Activated CD4-positive, alpha-beta memory T cell treated with anti-CD3 and anti-CD28 coated beads for 36 hours (primary cell): ENCODE measurements around the gene NFIX. TPM values are rescaled to one million over a fixed set of nuclear protein-coding genes. Genes with fewer than 3 reads are reported as not detected.

ENCODE experiments used
- CTCF ChIA-PET: fragments of 350-600 bp; sonication (Branson Sonifier 250); formaldehyde crosslinking; loops from one replicate; lab custom pipeline; 2021; ENCODE audit warnings: antibody characterized with exemption, inconsistent platforms; lab: Charles Lee
- POLR2A ChIA-PET: fragments of 350-600 bp; sonication (Branson Sonifier 250); formaldehyde crosslinking; loops from one replicate; lab custom pipeline; 2021; ENCODE audit warnings: antibody characterized with exemption; lab: Charles Lee
- DNase-seq: peaks from one replicate; pipeline ENCODE4 v3.0.0-alpha.2; 2020
- H3K27ac Mint-ChIP-seq: one replicate; pipeline ENCODE4 v1.8.0; 2021; ENCODE audit warnings: mixed read lengths
- H3K27me3 Mint-ChIP-seq: one replicate; pipeline ENCODE4 v1.8.0; 2021; ENCODE audit warnings: mixed read lengths
- H3K36me3 Mint-ChIP-seq: one replicate; pipeline ENCODE4 v1.8.0; 2021; ENCODE audit warnings: mixed read lengths
- H3K4me1 Mint-ChIP-seq: one replicate; pipeline ENCODE4 v1.8.0; 2021; ENCODE audit warnings: low read depth, mixed read lengths
- H3K4me3 Mint-ChIP-seq: one replicate; pipeline ENCODE4 v1.8.0; 2021; ENCODE audit warnings: mild to moderate bottlenecking, mixed read lengths
- H3K9me3 Mint-ChIP-seq: one replicate; pipeline ENCODE4 v1.8.0; 2021; ENCODE audit warnings: mixed read lengths
- intact Hi-C: fragments of 100-400 bp; cut with micrococcal nuclease; formaldehyde crosslinking; loops from one replicate; pipeline ENCODE4 v1.15.1; 2023
- total RNA-seq, 2 experiments: library from RNA; stranded (reverse); gene quantifications; one replicate each; pipeline ENCODE4 v1.2.3, GENCODE V29; 2021

NFIX gene
- total RNA-seq, 2 experiments from 2014 or later: 1.6 to 2.0 TPM

- CTCF ChIA-PET: interaction anchor here (0.6 to 10.0 kb wide), 33 partner anchors 8 to 632 kb away, joined by 3 to 268 read pairs (median 7); partner anchors contain the start of gene DAND5
- intact Hi-C loops: loop anchor here (2.0 kb wide), 1 partner anchor 32 kb away; no protein-coding TSS in a partner anchor
- DNase-seq: no peak
- no peaks in the 10 kb centered on the region for H3K9me3 Mint-ChIP-seq
- peaks cover 8% of the 10 kb centered on the region for H3K4me1 Mint-ChIP-seq
- POLR2A ChIA-PET: no interaction called here
- H3K36me3 Mint-ChIP-seq: no peaks in the 10 kb centered on the region
- H3K27me3 Mint-ChIP-seq: peaks cover 10% of the 10 kb centered on the region
- peak overlapping the region; percentile 70 for H3K4me3 Mint-ChIP-seq
- no peak overlapping the region for H3K27ac Mint-ChIP-seq
Measured at GRCh38 chr19:13060233-13060963, 65.1 kb downstream of the NFIX start.

- POLR2A ChIA-PET: no interaction called here
- Mint-ChIP-seq H3K9me3 (no peaks in the 10 kb centered on the region), H3K27ac (no peak overlapping the region), H3K36me3 (no peaks in the 10 kb centered on the region), H3K4me1 (peaks cover 8% of the 10 kb centered on the region), H3K4me3 (peak overlapping the region; percentile 70), H3K27me3 (peaks cover 10% of the 10 kb centered on the region)
- CTCF ChIA-PET: interaction anchor here (0.5 to 10.0 kb wide), 38 partner anchors 8 to 940 kb away, joined by 3 to 268 read pairs (median 6); partner anchors contain the start of gene DAND5
- intact Hi-C loops: loop anchor here (1.0 to 2.0 kb wide), 3 partner anchors 32 to 83 kb away; no protein-coding TSS in a partner anchor
- peak; percentile 85 for DNase-seq
Measured at GRCh38 chr19:13060964-13061927, 66.0 kb downstream of the NFIX start.

GRCh38 chr19:13062317-13062716 lies 67.0 kb downstream of the NFIX start:
- no peaks in the 10 kb centered on the region for H3K36me3 Mint-ChIP-seq
- no peak for DNase-seq
- POLR2A ChIA-PET: no interaction called here
- peaks cover 10% of the 10 kb centered on the region for H3K27me3 Mint-ChIP-seq
- H3K27ac Mint-ChIP-seq: no peak overlapping the region
- CTCF ChIA-PET: interaction anchor here (1.1 to 10.0 kb wide), 9 partner anchors 8 to 97 kb away, joined by 3 to 268 read pairs (median 42); no protein-coding TSS in a partner anchor
- no peaks in the 10 kb centered on the region for H3K9me3 Mint-ChIP-seq
- no peak overlapping the region for H3K4me3 Mint-ChIP-seq
- peaks cover 8% of the 10 kb centered on the region for H3K4me1 Mint-ChIP-seq
- intact Hi-C loops: no loop called here

GRCh38 chr19:13063461-13064091 lies 68.3 kb downstream of the NFIX start:
- Mint-ChIP-seq H3K9me3 (no peaks in the 10 kb centered on the region), H3K4me1 (peaks cover 8% of the 10 kb centered on the region), H3K27me3 (peaks cover 10% of the 10 kb centered on the region), H3K27ac (no peak overlapping the region), H3K36me3 (no peaks in the 10 kb centered on the region), H3K4me3 (no peak overlapping the region)
- DNase-seq: no peak
- CTCF ChIA-PET: interaction anchor here (2.2 to 10.0 kb wide), 3 partner anchors 31 to 98 kb away, joined by 9 to 268 read pairs (median 64); no protein-coding TSS in a partner anchor
- intact Hi-C loops: no loop called here
- POLR2A ChIA-PET: no interaction called here

- DNase-seq: no peak
- H3K27ac Mint-ChIP-seq: no peak overlapping the region
- intact Hi-C loops: no loop called here
- no peak overlapping the region for H3K4me3 Mint-ChIP-seq
- H3K9me3 Mint-ChIP-seq: no peaks in the 10 kb centered on the region
- peaks cover 10% of the 10 kb centered on the region for H3K27me3 Mint-ChIP-seq
- peaks cover 8% of the 10 kb centered on the region for H3K4me1 Mint-ChIP-seq
- H3K36me3 Mint-ChIP-seq: no peaks in the 10 kb centered on the region
- POLR2A ChIA-PET: no interaction called here
- CTCF ChIA-PET: interaction anchor here (2.2 to 10.0 kb wide), 2 partner anchors 84 to 99 kb away, joined by 9 to 268 read pairs; no protein-coding TSS in a partner anchor
Measured at GRCh38 chr19:13064092-13064489, 68.8 kb downstream of the NFIX start.

GRCh38 chr19:13066226-13066625 lies 71.0 kb downstream of the NFIX start:
- Mint-ChIP-seq H3K27me3 (peaks cover 10% of the 10 kb centered on the region), H3K36me3 (no peaks in the 10 kb centered on the region), H3K4me1 (peaks cover 3% of the 10 kb centered on the region), H3K9me3 (no peaks in the 10 kb centered on the region), H3K4me3 (no peak overlapping the region), H3K27ac (no peak overlapping the region)
- intact Hi-C loops: no loop called here
- ChIA-PET CTCF (no interaction called here), POLR2A (no interaction called here)
- no peak for DNase-seq

GRCh38 chr19:13066933-13067807 lies 71.9 kb downstream of the NFIX start:
- peaks cover 3% of the 10 kb centered on the region for H3K27me3 Mint-ChIP-seq
- CTCF ChIA-PET: interaction anchor here (1.3 to 2.0 kb wide), 2 partner anchors 27 to 90 kb away, joined by 5 to 6 read pairs; no protein-coding TSS in a partner anchor
- no peaks in the 10 kb centered on the region for H3K36me3 Mint-ChIP-seq
- POLR2A ChIA-PET: no interaction called here
- intact Hi-C loops: no loop called here
- DNase-seq: no peak
- no peak overlapping the region for H3K4me3 Mint-ChIP-seq
- no peaks in the 10 kb centered on the region for H3K9me3 Mint-ChIP-seq
- no peak overlapping the region for H3K27ac Mint-ChIP-seq
- no peaks in the 10 kb centered on the region for H3K4me1 Mint-ChIP-seq

GRCh38 chr19:13068085-13068846 lies 73.0 kb downstream of the NFIX start:
- Mint-ChIP-seq H3K4me3 (no peak overlapping the region), H3K36me3 (no peaks in the 10 kb centered on the region), H3K27ac (no peak overlapping the region), H3K27me3 (no peaks in the 10 kb centered on the region), H3K4me1 (no peaks in the 10 kb centered on the region), H3K9me3 (no peaks in the 10 kb centered on the region)
- ChIA-PET POLR2A (no interaction called here), CTCF (interaction anchor here (1.3 to 2.0 kb wide), 2 partner anchors 26 to 91 kb away, joined by 5 to 6 read pairs; no protein-coding TSS in a partner anchor)
- no peak for DNase-seq
- intact Hi-C loops: no loop called here

GRCh38 chr19:13069415-13070359 lies 74.4 kb downstream of the NFIX start:
- ChIA-PET CTCF (interaction anchor here (0.7 to 2.0 kb wide), 6 partner anchors 9 to 104 kb away, joined by 3 to 19 read pairs (median 4); no protein-coding TSS in a partner anchor), POLR2A (no interaction called here)
- H3K36me3 Mint-ChIP-seq: no peaks in the 10 kb centered on the region
- H3K9me3 Mint-ChIP-seq: no peaks in the 10 kb centered on the region
- no peak overlapping the region for H3K4me3 Mint-ChIP-seq
- no peak overlapping the region for H3K27ac Mint-ChIP-seq
- no peaks in the 10 kb centered on the region for H3K27me3 Mint-ChIP-seq
- intact Hi-C loops: no loop called here
- DNase-seq: no peak
- H3K4me1 Mint-ChIP-seq: no peaks in the 10 kb centered on the region
